ENCODE results near the gene FMNL1.

DNA sequence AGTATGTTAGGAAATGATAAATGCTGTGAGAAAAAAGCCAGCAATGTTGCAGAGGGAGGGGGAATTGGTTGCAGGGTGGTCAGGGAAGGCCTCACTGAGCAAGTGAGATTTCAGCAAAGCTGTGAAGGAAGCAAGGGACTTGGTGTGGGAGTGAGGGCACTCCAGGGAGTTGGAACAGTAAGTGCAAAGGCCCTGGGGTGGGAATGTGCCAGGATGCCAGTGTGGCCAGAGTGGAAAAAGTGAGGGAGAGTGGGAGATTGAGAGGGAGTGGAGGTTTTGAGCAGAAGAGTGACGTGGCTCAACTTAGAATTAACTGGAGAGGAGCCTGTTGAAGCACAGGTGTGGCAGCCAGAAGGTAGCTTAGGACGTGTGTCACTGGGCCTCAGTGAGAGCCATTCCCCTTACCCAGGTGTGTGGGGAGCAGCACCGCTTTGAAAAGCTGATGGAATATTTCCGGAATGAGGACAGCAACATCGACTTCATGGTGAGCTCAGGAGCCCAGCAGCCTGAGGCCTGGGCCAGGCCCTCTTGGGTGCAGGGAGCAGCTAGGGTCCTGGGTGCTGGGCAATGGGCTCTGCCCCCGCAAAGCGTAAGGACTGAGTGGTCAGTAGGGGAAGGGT is 16.6 kb downstream of the FMNL1 start:
- TF ChIP-seq, protein P1, sequence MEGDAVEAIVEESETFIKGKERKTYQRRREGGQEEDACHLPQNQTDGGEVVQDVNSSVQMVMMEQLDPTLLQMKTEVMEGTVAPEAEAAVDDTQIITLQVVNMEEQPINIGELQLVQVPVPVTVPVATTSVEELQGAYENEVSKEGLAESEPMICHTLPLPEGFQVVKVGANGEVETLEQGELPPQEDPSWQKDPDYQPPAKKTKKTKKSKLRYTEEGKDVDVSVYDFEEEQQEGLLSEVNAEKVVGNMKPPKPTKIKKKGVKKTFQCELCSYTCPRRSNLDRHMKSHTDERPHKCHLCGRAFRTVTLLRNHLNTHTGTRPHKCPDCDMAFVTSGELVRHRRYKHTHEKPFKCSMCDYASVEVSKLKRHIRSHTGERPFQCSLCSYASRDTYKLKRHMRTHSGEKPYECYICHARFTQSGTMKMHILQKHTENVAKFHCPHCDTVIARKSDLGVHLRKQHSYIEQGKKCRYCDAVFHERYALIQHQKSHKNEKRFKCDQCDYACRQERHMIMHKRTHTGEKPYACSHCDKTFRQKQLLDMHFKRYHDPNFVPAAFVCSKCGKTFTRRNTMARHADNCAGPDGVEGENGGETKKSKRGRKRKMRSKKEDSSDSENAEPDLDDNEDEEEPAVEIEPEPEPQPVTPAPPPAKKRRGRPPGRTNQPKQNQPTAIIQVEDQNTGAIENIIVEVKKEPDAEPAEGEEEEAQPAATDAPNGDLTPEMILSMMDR (IDR thresholded peaks at IDR 0.05), result no peak
- no peak for TF ChIP-seq POLR2A (IDR thresholded peaks at IDR 0.05)
